IMR-90 (cell line): Measurements from ENCODE around the gene IL17C. TPM values are rescaled to one million over a fixed set of nuclear protein-coding genes. Genes with fewer than 3 reads are reported as not detected.
A peak's percentile ranks its signal among the peaks of the same experiment; 100 is the strongest.

Experiments used
- ATAC-seq: fragments of 200-7000 bp; cut with Tn5 transposase; 2 replicates; pipeline ENCODE4 v1.9.1; 2020; ENCODE audit warnings: low read depth, mild to moderate bottlenecking, moderate library complexity
- BruUV-seq: library from RNA; stranded (reverse); fragments of 400-500 nt; replicated peaks from 2 replicates; lab custom pipeline; 2021; lab: Mats Ljungman, UMichigan
- CTCF ChIA-PET: fragments of 300-600 bp; formaldehyde crosslinking; extraction: SDS; loops from one replicate; lab custom pipeline; 2021; ENCODE audit warnings: antibody characterized with exemption; lab: Yijun Ruan, JAX
- POLR2A ChIA-PET: fragments of 300-600 bp; sonication (Branson Sonifier 250); formaldehyde crosslinking; loops from one replicate; lab custom pipeline; 2022; ENCODE audit warnings: antibody characterized with exemption; ENCODE audit not compliant: unreplicated experiment; lab: Charles Lee
- DNase-seq: peaks from one replicate; pipeline ENCODE4 v3.0.0; 2013
- H2AFZ ChIP-seq: replicated peaks from 2 replicates; pipeline ENCODE3; 2013; ENCODE audit warnings: low read length, mild to moderate bottlenecking; ENCODE audit not compliant: poor library complexity
- H2AK5ac ChIP-seq: 2 replicates; pipeline ENCODE4 v1.6.1; 2013; ENCODE audit warnings: low read depth, low read length, inconsistent platforms
- H2AK9ac ChIP-seq: replicated peaks from 2 replicates; pipeline ENCODE3; 2013; ENCODE audit warnings: mild to moderate bottlenecking, low read depth, low read length, moderate library complexity; ENCODE audit not compliant: poor library complexity
- H2BK120ac ChIP-seq: 2 replicates; pipeline ENCODE4 v1.6.1; 2013; ENCODE audit warnings: low read depth, low read length, inconsistent platforms
- H2BK15ac ChIP-seq: 3 replicates; pipeline ENCODE4 v1.6.1; 2013; ENCODE audit warnings: low read depth, low read length, inconsistent platforms
- H2BK20ac ChIP-seq: 2 replicates; pipeline ENCODE4 v1.6.1; 2013; ENCODE audit warnings: low read depth, mild to moderate bottlenecking, inconsistent platforms, low read length, moderate library complexity
- H2BK5ac ChIP-seq: 2 replicates; pipeline ENCODE4 v1.6.1; 2013; ENCODE audit warnings: mild to moderate bottlenecking, low read depth, low read length, inconsistent platforms; ENCODE audit not compliant: poor library complexity, severe bottlenecking
- H3K14ac ChIP-seq: replicated peaks from 2 replicates; pipeline ENCODE4 v1.6.1; 2013; ENCODE audit warnings: low read depth, low read length, inconsistent platforms
- H3K18ac ChIP-seq: 2 replicates; pipeline ENCODE4 v1.6.1; 2013; ENCODE audit warnings: low read depth, low read length, control low read depth
- H3K23ac ChIP-seq: 2 replicates; pipeline ENCODE4 v1.6.1; 2013; ENCODE audit warnings: low read depth, low read length, inconsistent platforms
- H3K27ac ChIP-seq: 2 replicates; pipeline ENCODE4 v1.5.1; 2013; ENCODE audit warnings: mild to moderate bottlenecking, control low read depth, low read length; ENCODE audit not compliant: insufficient read depth
- H3K27me3 ChIP-seq: 2 replicates; pipeline ENCODE4 v1.6.1; 2013; ENCODE audit warnings: low read length; ENCODE audit not compliant: control insufficient read depth, insufficient read depth
- H3K36me3 ChIP-seq: 2 replicates; pipeline ENCODE4 v1.6.1; 2013; ENCODE audit warnings: low read length, mixed read lengths; ENCODE audit not compliant: control insufficient read depth, insufficient read depth
- H3K4ac ChIP-seq: 2 replicates; pipeline ENCODE4 v1.6.1; 2013; ENCODE audit warnings: low read depth, low read length, inconsistent platforms
- H3K4me1 ChIP-seq: 2 replicates; pipeline ENCODE4 v1.6.1; 2013; ENCODE audit warnings: low read length, mixed read lengths; ENCODE audit not compliant: control insufficient read depth, insufficient read depth
- H3K4me2 ChIP-seq: 2 replicates; pipeline ENCODE4 v1.6.1; 2013; ENCODE audit warnings: low read depth, mild to moderate bottlenecking, control low read depth, low read length, moderate library complexity
- H3K4me3 ChIP-seq: 2 replicates; pipeline ENCODE4 v1.5.1; 2013; ENCODE audit warnings: low read depth, mild to moderate bottlenecking, control low read depth, low read length, moderate library complexity; ENCODE audit not compliant: insufficient read depth
- H3K56ac ChIP-seq: 2 replicates; pipeline ENCODE4 v1.6.1; 2013; ENCODE audit warnings: low read length, inconsistent platforms; ENCODE audit not compliant: insufficient read depth; ENCODE audit errors: extremely low read depth
- H3K79me1 ChIP-seq, 2 experiments: 2 replicates each; pipeline ENCODE4 v1.6.1; 2013; ENCODE audit warnings: low read length in 2 of 2, inconsistent platforms in 1 of 2, low read depth in 1 of 2
- H3K9ac ChIP-seq: 2 replicates; pipeline ENCODE4 v1.6.1; 2013; ENCODE audit warnings: low read depth, low read length, control low read depth
- H3K9me1 ChIP-seq: 2 replicates; pipeline ENCODE4 v1.6.1; 2013; ENCODE audit warnings: low read length, inconsistent platforms; ENCODE audit not compliant: insufficient read depth
- H3K9me3 ChIP-seq: 2 replicates; pipeline ENCODE4 v1.6.1; 2013; ENCODE audit warnings: low read length; ENCODE audit not compliant: control insufficient read depth, insufficient read depth
- H4K20me1 ChIP-seq: 2 replicates; pipeline ENCODE4 v1.6.1; 2013; ENCODE audit warnings: low read length, inconsistent platforms; ENCODE audit not compliant: insufficient read depth
- H4K5ac ChIP-seq: 2 replicates; pipeline ENCODE4 v1.6.1; 2013; ENCODE audit warnings: mild to moderate bottlenecking, low read depth, low read length, control low read depth
- H4K8ac ChIP-seq, 2 experiments: 2 replicates each; pipeline ENCODE4 v1.6.1; 2013; ENCODE audit warnings: low read depth in 2 of 2, low read length in 2 of 2, control low read depth in 1 of 2, inconsistent platforms in 1 of 2
- H4K91ac ChIP-seq: 2 replicates; pipeline ENCODE4 v1.6.1; 2013; ENCODE audit warnings: low read depth, low read length, inconsistent platforms; ENCODE audit not compliant: insufficient read depth
- BHLHE40 ChIP-seq: fragments of 150-350 bp; IDR thresholded peaks from 2 replicates; pipeline ENCODE4 v1.6.1; 2016; ENCODE audit warnings: mild to moderate bottlenecking, low read depth, low read length
- CTCF ChIP-seq: conservative IDR thresholded peaks from 2 replicates; pipeline ENCODE4 v1.5.1; 2012; ENCODE audit warnings: mild to moderate bottlenecking, low read depth, low read length, improper control_type of control experiment
- ELK1 ChIP-seq: fragments of 150-350 bp; IDR thresholded peaks from 2 replicates; pipeline ENCODE4 v1.6.1; 2016; ENCODE audit warnings: low read depth, mild to moderate bottlenecking, low read length, moderate library complexity, borderline replicate concordance
- MAFK ChIP-seq: IDR thresholded peaks from 2 replicates; pipeline ENCODE4 v1.6.1; 2012; ENCODE audit warnings: low read depth, low read length, improper control_type of control experiment
- POLR2A ChIP-seq: IDR thresholded peaks from 2 replicates; pipeline ENCODE4 v1.6.1; 2012; ENCODE audit warnings: mild to moderate bottlenecking, low read depth, low read length
- RAD21 ChIP-seq: IDR thresholded peaks from 2 replicates; pipeline ENCODE4 v1.6.1; 2012; ENCODE audit warnings: low read length, improper control_type of control experiment
- RCOR1 ChIP-seq: IDR thresholded peaks from 2 replicates; pipeline ENCODE4 v1.6.1; 2012; ENCODE audit warnings: mild to moderate bottlenecking, low read length, improper control_type of control experiment; ENCODE audit not compliant: insufficient replicate concordance
- SMC3 ChIP-seq: fragments of 150-350 bp; IDR thresholded peaks from 2 replicates; pipeline ENCODE4 v1.6.1; 2016; ENCODE audit warnings: low read depth, mild to moderate bottlenecking, antibody characterized with exemption, low read length, moderate library complexity
- WGBS, 2 experiments: methylation state at CpG; one replicate each; pipeline versions ENCODE4 v1.1.5 to v1.1.7; 2013; ENCODE audit warnings: missing lambda C conversion rate in 2 of 2; ENCODE audit not compliant: insufficient read length in 1 of 2; ENCODE audit errors: extremely low coverage in 2 of 2; 5-methylcytosine and 5-hydroxymethylcytosine counted together
- dilution Hi-C: fragments of 300-500 bp; cut with HindIII; formaldehyde crosslinking; loops from one replicate; pipeline ENCODE4 v1.14.3; 2018; ENCODE audit warnings: low sequenced_read_pairs; ENCODE audit not compliant: unreplicated experiment
- in situ Hi-C: fragments of 300-500 bp; cut with MboI; formaldehyde crosslinking; loops from 3 replicates; pipeline ENCODE4 v1.14.3; 2019; ENCODE audit warnings: low sequenced_read_pairs, inconsistent platforms, mixed read lengths
- intact Hi-C: fragments of 100-400 bp; cut with micrococcal nuclease; formaldehyde crosslinking; loops from 2 replicates; pipeline ENCODE4 v1.10.0; 2022
- polyA plus RNA-seq, 3 experiments: library from polyadenylated mRNA; depleted of rRNA; stranded (reverse); fragments of >200 nt; gene quantifications; 2 replicates each; pipeline ENCODE4 v1.2.3, GENCODE V29; 2012; ENCODE audit warnings: low replicate concordance in 1 of 3
- total RNA-seq: library from RNA; depleted of rRNA; stranded (reverse); fragments of >200 nt; gene quantifications from 2 replicates; pipeline ENCODE4 v1.2.3, GENCODE V29; 2012

Gene IL17C
- total and polyA plus RNA-seq, 2 of the 4 experiments (the other 2 are of a cell fraction) = 0.09 TPM; not detected in 1

GRCh38 chr16:88610080-88610479 is 28.3 kb upstream of the IL17C start:
- no peaks in the 10 kb centered on the region for H3K27me3 ChIP-seq
- 93% methylated on average over 2 of the region's 6 CpGs; no CpG with 5 or more reads in 1 of the 2 experiments for WGBS, 2 experiments

More at GRCh38 chr16:88610080-88610479, 28.3 kb upstream of the IL17C start:
- dilution Hi-C loops = no loop called here
- H3K4ac ChIP-seq = no peak overlapping the region
- TF ChIP-seq CTCF (0 out of 2 replicates have a peak, but pooled peaks have one; percentile 10), SMC3 (no peak), RCOR1 (no peak), POLR2A (no peak), ELK1 (no peak), BHLHE40 (no peak), MAFK (no peak), RAD21 (peak; percentile 27; the same call in 1 of the 2 replicates)
- DNase-seq = no peak
- H3K4me1 ChIP-seq = peaks cover 9% of the 10 kb centered on the region
- peaks cover 50% of the 10 kb centered on the region for H4K20me1 ChIP-seq
- H3K36me3 ChIP-seq = peaks cover 47% of the 10 kb centered on the region
- H3K27ac ChIP-seq = no peak overlapping the region
- no peak overlapping the region for H2AK5ac ChIP-seq
- H2BK5ac ChIP-seq = no peak overlapping the region
- no peak overlapping the region for H2BK120ac ChIP-seq
- H4K5ac ChIP-seq = no peak overlapping the region
- intact Hi-C loops = no loop called here
- in situ Hi-C loops = no loop called here
- ATAC-seq = no peak
- H3K4me3 ChIP-seq = no peak overlapping the region
- H3K9me1 ChIP-seq = peaks cover 7% of the 10 kb centered on the region; the same call in 1 of the 2 replicates
- no peak overlapping the region for H2AK9ac ChIP-seq
- POLR2A ChIA-PET = no interaction called here
- H3K23ac ChIP-seq = no peak overlapping the region
- no peak overlapping the region for H2AFZ ChIP-seq
- H3K18ac ChIP-seq = no peak overlapping the region
- no peak overlapping the region for H3K9ac ChIP-seq
- no peak overlapping the region for H4K8ac ChIP-seq
- no peak overlapping the region for H3K4me2 ChIP-seq
- peaks cover 11 to 48% of the 10 kb centered on the region in 2 experiments; a peak in 3 of 4 replicates for H3K79me1 ChIP-seq
- H3K56ac ChIP-seq = no peak overlapping the region
- CTCF ChIA-PET = no interaction called here
- H3K14ac ChIP-seq = no peak overlapping the region
- no TSS peak for BruUV-seq
- no peaks in the 10 kb centered on the region for H3K9me3 ChIP-seq
- H2BK15ac ChIP-seq = no peak overlapping the region
- no peak overlapping the region for H2BK20ac ChIP-seq
- H4K91ac ChIP-seq = no peak overlapping the region
